SU-DHL-6 (cell line): ENCODE data around the gene IQCM.

ENCODE experiments used
- EZH2phosphoT487 ChIP-seq: fragments of 200-600 bp; sonication (generic), shearing (Covaris generic); conservative IDR thresholded peaks from 2 replicates; pipeline ENCODE4 v1.6.1; 2018; ENCODE audit warnings: mild to moderate bottlenecking, antibody characterized with exemption, low read length, moderate library complexity, mixed read lengths
- TF ChIP-seq, protein P1 (sequence below): fragments of 200-600 bp; sonication (generic); IDR thresholded peaks from one replicate; pipeline ENCODE4 v1.5.1; 2017; ENCODE audit warnings: antibody characterized with exemption, mild to moderate bottlenecking, low read length, moderate library complexity; ENCODE audit not compliant: insufficient read depth, poor library complexity, severe bottlenecking

DNA sequence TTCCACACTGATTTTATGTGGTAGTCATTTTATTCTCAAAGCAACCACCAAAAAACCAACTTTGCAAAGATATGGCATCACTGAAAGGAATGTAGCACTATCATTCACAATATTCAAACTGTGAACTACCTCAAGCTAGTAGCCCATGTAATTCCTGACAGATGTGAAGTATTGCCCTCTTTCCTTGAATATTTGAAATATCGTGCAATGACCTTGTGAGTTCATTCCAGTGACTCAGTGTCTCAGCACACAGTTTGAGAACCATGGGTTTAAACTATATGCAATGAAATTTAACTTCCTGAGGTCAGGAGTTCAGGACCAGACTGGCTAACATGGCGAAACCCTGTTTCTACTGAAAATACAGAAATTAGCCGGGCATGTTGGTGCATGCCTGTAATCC lies 20.9 kb upstream of the IQCM start:
- TF ChIP-seq, protein P1, sequence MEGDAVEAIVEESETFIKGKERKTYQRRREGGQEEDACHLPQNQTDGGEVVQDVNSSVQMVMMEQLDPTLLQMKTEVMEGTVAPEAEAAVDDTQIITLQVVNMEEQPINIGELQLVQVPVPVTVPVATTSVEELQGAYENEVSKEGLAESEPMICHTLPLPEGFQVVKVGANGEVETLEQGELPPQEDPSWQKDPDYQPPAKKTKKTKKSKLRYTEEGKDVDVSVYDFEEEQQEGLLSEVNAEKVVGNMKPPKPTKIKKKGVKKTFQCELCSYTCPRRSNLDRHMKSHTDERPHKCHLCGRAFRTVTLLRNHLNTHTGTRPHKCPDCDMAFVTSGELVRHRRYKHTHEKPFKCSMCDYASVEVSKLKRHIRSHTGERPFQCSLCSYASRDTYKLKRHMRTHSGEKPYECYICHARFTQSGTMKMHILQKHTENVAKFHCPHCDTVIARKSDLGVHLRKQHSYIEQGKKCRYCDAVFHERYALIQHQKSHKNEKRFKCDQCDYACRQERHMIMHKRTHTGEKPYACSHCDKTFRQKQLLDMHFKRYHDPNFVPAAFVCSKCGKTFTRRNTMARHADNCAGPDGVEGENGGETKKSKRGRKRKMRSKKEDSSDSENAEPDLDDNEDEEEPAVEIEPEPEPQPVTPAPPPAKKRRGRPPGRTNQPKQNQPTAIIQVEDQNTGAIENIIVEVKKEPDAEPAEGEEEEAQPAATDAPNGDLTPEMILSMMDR: no peak
- no peak for TF ChIP-seq EZH2phosphoT487
